NCI-H510A treated with DMSO at 0.1 percent for 48 hours (cell line): ENCODE measurements around the gene NAT16.
"Not testable (repeated sequence)": the region's sequence is repeated elsewhere in the genome, so short reads cannot be mapped to it uniquely, and the experiment has no call there.

ENCODE experiments used
- DNase-seq: peaks from one replicate; lab custom pipeline; 2025; lab: John Stamatoyannopoulos, UW

Gene NAT16

DNA sequence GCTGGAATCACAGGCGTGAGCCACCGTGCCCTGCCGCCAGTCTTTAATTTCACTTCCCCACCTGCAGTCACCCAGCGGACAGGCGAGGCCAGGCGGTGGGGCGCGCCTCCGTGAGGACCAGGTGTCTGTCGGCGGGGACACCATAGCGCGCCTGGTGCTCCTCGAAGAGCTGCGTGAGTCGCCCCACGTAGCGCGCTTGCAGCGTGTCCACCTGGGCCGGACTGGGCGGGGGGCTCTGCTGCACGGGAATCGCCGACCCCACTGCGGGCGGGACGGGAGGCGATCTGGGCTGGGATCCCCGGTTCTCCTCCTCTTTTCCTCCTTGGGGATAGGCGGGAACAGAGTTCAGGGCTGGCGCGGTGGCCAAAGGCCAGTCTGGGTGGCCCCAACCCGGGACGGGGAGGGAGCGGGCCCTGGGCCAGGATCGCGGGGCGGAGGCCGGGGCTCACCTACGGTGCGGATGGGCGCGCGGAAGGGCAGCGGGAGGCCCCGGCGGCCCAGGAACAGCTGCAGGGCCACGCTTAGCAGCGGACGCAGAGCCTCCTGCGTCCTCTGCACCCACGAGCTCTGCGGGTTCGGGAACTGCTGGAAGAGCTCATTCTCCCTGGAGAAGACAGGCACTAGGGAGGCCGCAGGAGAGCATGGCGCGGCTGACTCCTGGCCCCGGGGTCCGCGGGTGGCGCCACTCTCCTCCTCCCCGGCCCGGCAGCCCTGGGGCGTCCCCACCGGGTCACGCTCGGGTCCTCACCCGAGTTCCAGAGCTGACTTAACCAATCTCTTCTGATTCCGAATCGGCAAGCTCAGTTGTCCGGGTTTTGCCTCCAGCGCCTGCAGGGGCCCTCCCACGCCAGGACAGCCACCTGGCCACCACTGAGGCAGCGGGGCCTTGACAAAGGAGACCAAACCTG lies 21.9 kb upstream of the NAT16 start:
- DNase-seq, result no peak

GRCh38 chr7:101200862-101201599 lies 20.9 kb upstream of the NAT16 start, which contains the start of gene MOGAT3:
MOGAT3 (minus strand) TSS chr7:101201036; CDS start chr7:101200854, 182 bp downstream.
- no peak for DNase-seq

- no peak for DNase-seq
Observed at GRCh38 chr7:101200504-101200861, 20.4 kb upstream of the NAT16 start.

- DNase-seq, result not testable (repeated sequence)
Observed at GRCh38 chr7:101199522-101199921, 19.4 kb upstream of the NAT16 start.

DNA sequence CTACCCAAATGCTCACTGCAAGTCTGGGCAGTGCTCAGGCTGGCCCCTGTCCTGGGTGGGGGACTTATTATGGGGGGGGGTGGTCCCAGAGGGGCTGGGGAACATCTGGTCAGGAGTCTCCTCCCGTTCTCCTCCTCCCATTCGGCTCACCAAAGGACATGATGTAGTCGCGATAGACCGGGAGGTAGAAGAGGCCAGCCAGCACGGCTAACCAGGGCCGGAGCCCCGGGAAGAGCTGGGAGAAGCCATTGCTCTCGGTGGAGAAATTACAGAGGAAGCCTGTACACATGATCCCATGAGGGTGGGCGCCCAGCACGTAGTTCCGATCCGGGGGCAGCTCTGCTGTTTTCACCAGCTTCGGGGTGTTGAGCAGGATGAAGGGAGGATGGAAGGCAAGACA lies 18.4 kb upstream of the NAT16 start:
- no peak for DNase-seq

- DNase-seq, result no peak
Observed at GRCh38 chr7:101197991-101198390, 17.9 kb upstream of the NAT16 start.

DNA sequence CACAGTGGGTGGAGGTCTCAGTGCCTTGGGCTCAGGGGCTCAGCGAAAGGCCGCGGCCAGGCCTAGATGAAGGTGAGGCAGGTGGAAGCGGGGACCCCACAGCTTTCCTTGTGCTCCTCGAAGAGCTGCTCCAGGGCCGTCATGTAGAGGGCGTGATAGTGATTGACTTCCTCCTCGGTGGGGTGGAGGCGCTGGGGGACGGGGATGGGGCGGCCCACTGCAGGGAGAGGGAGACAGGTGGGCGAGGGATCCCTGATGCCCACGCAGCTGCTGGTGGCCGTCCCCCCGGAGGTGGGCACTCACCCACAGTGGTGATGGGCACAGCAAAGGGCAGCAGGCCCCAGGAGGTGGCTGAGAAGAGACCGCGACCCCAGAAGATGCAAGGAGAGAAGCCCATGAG lies 15.8 kb upstream of the NAT16 start:
- no peak for DNase-seq

GRCh38 chr7:101189109-101189508 lies 9.0 kb upstream of the NAT16 start:
- no peak for DNase-seq

DNA sequence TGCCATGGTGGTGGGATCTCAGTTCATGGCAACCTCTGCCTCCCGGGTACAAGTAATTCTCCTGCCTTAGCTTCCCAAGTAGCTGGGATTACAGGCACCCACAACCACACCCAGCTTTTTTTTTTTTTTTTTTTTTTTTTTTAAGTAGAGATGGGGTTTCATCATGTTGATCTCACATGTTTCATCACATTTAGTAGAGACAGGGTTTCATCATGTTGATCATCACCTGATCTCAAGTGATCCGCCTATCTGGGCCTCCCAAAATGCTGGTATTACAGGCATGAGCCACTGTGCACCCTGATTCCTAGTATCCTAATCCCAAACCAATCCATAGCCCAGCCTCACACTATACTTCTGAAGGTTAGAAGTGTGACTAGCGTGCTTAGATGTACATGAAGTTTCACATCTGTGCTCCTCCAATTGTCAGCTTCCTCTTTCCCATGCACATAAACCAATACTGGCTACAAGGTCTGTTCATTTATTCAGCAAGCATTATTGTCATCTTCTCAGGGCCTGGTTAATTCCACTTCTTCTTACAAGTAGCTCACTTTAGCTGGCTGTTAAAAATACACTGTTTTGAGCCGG lies 6.8 kb upstream of the NAT16 start:
- DNase-seq, result no peak

GRCh38 chr7:101186194-101186593 lies 6.1 kb upstream of the NAT16 start:
- no peak for DNase-seq

GRCh38 chr7:101185258-101185839 lies 5.3 kb upstream of the NAT16 start:
- no peak for DNase-seq

DNA sequence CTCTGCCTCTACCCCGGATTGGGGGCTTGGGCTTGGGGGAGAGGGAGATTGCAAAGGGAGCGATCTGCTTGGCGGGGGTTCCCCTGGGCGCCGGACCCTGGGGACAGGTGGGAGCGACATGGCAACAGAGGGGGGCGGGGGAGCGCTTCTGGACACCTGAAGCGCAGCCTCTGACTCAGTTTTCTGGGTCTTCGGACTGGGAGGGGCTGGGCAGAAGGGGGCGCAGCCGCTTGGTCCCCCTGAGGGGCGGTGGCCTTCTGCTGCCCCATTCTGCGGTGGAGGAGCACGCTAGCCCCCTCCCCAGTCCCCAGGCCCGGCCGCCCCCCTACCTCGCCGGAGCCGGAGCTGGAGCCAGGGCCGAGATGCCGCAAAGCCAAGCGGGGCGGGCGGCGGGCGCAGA lies 380 bp downstream of the NAT16 start:
- no peak for DNase-seq

GRCh38 chr7:101179117-101179516 lies 976 bp downstream of the NAT16 start:
- peak; percentile 20 for DNase-seq

GRCh38 chr7:101177644-101178043 lies 2.4 kb downstream of the NAT16 start:
- DNase-seq, result no peak

DNA sequence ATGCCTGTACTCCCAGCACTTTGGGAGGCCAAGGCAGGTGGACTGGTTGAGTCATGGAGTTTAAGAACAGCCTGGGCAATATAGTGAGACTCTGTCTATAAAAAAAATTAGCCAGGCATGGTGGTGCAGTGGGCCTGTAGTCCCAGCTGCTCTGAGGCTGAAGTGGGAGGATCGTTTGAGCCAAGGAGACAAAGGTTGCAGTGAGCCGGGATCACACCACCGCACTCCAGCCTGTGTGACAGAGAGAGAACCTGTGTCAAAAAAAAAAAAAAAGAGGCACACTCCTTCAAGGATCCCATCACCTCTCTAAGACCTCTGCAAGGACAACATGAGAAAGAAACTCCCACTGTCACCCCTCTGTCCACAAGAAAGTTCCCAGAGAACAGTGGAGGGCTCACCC lies 4.4 kb downstream of the NAT16 start:
- DNase-seq, result no peak

DNA sequence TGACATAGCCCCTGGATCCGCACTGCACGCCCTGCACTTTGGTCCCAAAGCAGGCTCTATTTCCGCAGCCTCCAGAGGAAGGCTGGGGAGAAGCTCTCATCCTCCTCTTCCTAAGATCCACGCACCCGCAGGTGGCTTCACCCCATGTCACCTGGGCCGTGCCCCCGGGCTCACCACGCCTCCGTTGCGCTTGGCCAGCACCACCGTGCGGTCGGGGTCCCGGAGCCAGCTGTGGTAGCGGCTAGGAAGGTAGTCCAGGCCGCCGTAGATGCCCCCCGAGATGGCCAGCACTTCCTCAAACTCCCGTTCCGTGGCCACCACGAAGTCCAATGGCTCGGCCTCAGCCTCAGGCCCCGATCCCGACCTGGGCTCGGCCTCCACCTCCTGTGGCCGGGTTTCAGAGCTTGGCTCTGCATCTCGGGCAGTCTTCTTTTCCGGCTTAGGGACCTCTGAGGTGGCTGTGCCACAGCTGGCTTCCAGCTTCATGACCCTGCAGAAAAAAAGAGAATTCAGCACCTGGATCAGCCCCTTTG lies 5.7 kb downstream of the NAT16 start:
- no peak for DNase-seq

- DNase-seq, result no peak
Observed at GRCh38 chr7:101173752-101174244, 6.3 kb downstream of the NAT16 start.

GRCh38 chr7:101172854-101173751 lies 7.0 kb downstream of the NAT16 start:
- DNase-seq, result no peak

DNA sequence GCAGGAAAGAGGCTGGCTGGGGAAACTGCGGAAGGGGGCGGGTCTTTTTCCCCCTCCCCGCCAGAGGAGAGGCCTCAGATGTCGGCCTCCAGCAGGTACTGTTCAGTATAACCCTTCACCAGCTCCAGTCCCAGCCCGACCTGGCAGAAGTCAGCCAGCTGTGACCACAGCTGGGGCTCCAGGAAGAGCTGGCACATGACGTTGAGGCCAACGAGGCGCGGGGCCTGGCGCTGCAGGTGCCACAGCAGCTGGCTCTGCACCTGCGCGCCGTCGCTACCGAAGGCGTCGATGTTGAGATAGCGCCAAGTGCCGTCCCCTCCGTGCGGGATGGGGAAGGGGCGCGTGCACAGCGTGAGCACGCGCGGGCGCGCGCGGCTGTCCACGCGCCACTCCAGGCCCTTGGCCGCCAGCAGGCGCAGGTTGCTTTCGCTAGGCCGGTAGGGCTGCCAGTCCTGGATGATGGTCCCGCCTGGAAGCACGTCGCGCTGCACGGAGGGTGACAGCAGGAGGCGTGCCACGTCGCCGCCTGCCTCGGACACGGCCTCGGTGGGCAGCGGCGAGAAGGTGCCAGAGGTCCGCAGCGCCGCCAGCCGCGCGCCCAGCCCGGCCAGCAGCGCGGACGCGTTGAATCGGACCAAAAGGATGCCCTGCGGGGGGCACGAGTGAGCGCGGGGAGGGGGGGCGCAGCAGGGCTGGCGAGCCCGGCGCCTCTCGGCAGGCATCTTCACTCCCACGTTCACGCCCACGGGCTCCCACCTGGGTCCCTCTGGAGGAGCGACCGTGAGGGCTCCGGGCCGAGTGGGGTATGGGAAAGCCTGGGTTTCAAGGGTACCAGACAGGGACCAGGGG lies 7.9 kb downstream of the NAT16 start:
- DNase-seq, result peak; percentile 44

- DNase-seq, result no peak
Observed at GRCh38 chr7:101171442-101171837, 8.7 kb downstream of the NAT16 start.
